Endothelial cell of umbilical vein (primary cell): ENCODE data around the gene RBM28. TPM values are rescaled to one million over a fixed set of nuclear protein-coding genes. Genes with fewer than 3 reads are reported as not detected.

ENCODE experiments used
- BruUV-seq: library from RNA; stranded (reverse); fragments of 400-500 nt; replicated peaks from 2 replicates; lab custom pipeline; 2021; lab: Mats Ljungman, UMichigan
- CTCF ChIA-PET: fragments of 300-600, 350-600 bp; sonication (Branson Sonifier 250); formaldehyde crosslinking; loops from one replicate; lab custom pipeline; 2021; ENCODE audit warnings: antibody characterized with exemption, inconsistent platforms; lab: Charles Lee
- POLR2A ChIA-PET: fragments of 300-600, 350-600 bp; sonication (Branson Sonifier 250); formaldehyde crosslinking; loops from one replicate; lab custom pipeline; 2021; ENCODE audit warnings: antibody characterized with exemption, inconsistent platforms; lab: Charles Lee
- DNase-seq: peaks from one replicate; pipeline ENCODE4 v3.0.0-alpha.2; 2011; ENCODE audit warnings: low read depth, low spot score
- FAIRE-seq: peaks from 2 replicates; lab custom pipeline; 2011; peaks lifted over from hg19 to GRCh38; lab: Jason Lieb, UNC
- H2AFZ ChIP-seq: 2 replicates; pipeline ENCODE4 v1.6.0; 2012; ENCODE audit warnings: low read depth, low read length, control low read depth, inconsistent platforms
- H3K27ac ChIP-seq: 2 replicates; pipeline ENCODE4 v1.5.1; 2011; ENCODE audit warnings: low read depth, mild to moderate bottlenecking, control low read depth, low read length, moderate library complexity; ENCODE audit not compliant: insufficient read depth
- H3K27me3 ChIP-seq, 2 experiments: 2 replicates each; pipeline versions ENCODE4 v1.6.0 to v1.6.1; 2011; ENCODE audit warnings: low read length in 2 of 2, mixed read lengths in 1 of 2; ENCODE audit not compliant: control insufficient read depth in 2 of 2, insufficient read depth in 2 of 2
- H3K36me3 ChIP-seq, 2 experiments: 2 replicates in 1 of 2; 3 replicates in 1 of 2; pipeline ENCODE4 v1.5.1; 2011; ENCODE audit warnings: low read length in 2 of 2, mild to moderate bottlenecking in 1 of 2, moderate library complexity in 1 of 2; ENCODE audit not compliant: control insufficient read depth in 2 of 2, insufficient read depth in 2 of 2; ENCODE audit errors: extremely low read depth in 1 of 2
- H3K4me1 ChIP-seq: 3 replicates; pipeline ENCODE4 v1.5.1; 2011; ENCODE audit warnings: mild to moderate bottlenecking, low read length; ENCODE audit not compliant: control insufficient read depth, insufficient read depth; ENCODE audit errors: extremely low read depth
- H3K4me2 ChIP-seq: 2 replicates; pipeline ENCODE4 v1.6.1; 2011; ENCODE audit warnings: low read length, control low read depth, mixed read lengths; ENCODE audit not compliant: insufficient read depth
- H3K4me3 ChIP-seq, 3 experiments: fragments of 200-600 bp in 1 of 3; sonication (generic), shearing (Covaris generic) in 1 of 3; replicated peaks in 1 of 3; 2 replicates each; pipeline ENCODE4 v1.5.1; 2011 to 2016; ENCODE audit warnings: control low read depth in 3 of 3, low read length in 3 of 3, mild to moderate bottlenecking in 2 of 3, inconsistent platforms in 1 of 3, low read depth in 1 of 3, moderate library complexity in 1 of 3; ENCODE audit not compliant: insufficient read depth in 1 of 3
- H3K79me2 ChIP-seq: 2 replicates; pipeline ENCODE4 v1.6.0; 2012; ENCODE audit warnings: low read length, inconsistent platforms; ENCODE audit not compliant: control insufficient read depth, insufficient read depth
- H3K9ac ChIP-seq: replicated peaks from 2 replicates; pipeline ENCODE3; 2011; ENCODE audit warnings: low read length, control low read depth; ENCODE audit not compliant: insufficient read depth; ENCODE audit errors: extremely low read depth
- H3K9me1 ChIP-seq: replicated peaks from 3 replicates; pipeline ENCODE4 v1.6.0; 2011; ENCODE audit warnings: mild to moderate bottlenecking, low read length; ENCODE audit not compliant: control insufficient read depth, insufficient read depth; ENCODE audit errors: extremely low read depth
- H3K9me3 ChIP-seq: replicated peaks from 2 replicates; pipeline ENCODE4 v1.5.1; 2012; ENCODE audit warnings: low read length, inconsistent platforms; ENCODE audit not compliant: control insufficient read depth, insufficient read depth
- H4K20me1 ChIP-seq: replicated peaks from 2 replicates; pipeline ENCODE3; 2011; ENCODE audit warnings: mild to moderate bottlenecking, low read length; ENCODE audit not compliant: control insufficient read depth, insufficient read depth; ENCODE audit errors: extremely low read depth
- EZH2 ChIP-seq: IDR thresholded peaks from 2 replicates; pipeline ENCODE4 v1.6.1; 2012; ENCODE audit warnings: borderline replicate concordance, low read depth, mild to moderate bottlenecking, moderate library complexity, low read length, inconsistent platforms; ENCODE audit not compliant: severe bottlenecking
- FOS ChIP-seq: IDR thresholded peaks from 2 replicates; pipeline ENCODE4 v1.6.1; 2011; ENCODE audit warnings: mild to moderate bottlenecking, low read length, moderate library complexity, borderline replicate concordance; ENCODE audit not compliant: insufficient read depth
- GATA2 ChIP-seq: IDR thresholded peaks from 2 replicates; pipeline ENCODE4 v1.7.0; 2011; ENCODE audit warnings: low read depth, mild to moderate bottlenecking, moderate library complexity, mixed read lengths, low read length; ENCODE audit not compliant: insufficient read length, insufficient read depth
- JUN ChIP-seq: IDR thresholded peaks from 2 replicates; pipeline ENCODE4 v1.6.1; 2011; ENCODE audit warnings: borderline replicate concordance, low read depth; ENCODE audit not compliant: insufficient read length, insufficient read depth
- MYC ChIP-seq: IDR thresholded peaks from one replicate; pipeline ENCODE4 v1.6.1; 2011; ENCODE audit warnings: mild to moderate bottlenecking, low read depth, low read length
- POLR2A ChIP-seq: IDR thresholded peaks from 2 replicates; pipeline ENCODE4 v1.6.1; 2012; ENCODE audit warnings: low read depth, mild to moderate bottlenecking, control low read depth, low read length
- POLR2AphosphoS5 ChIP-seq: IDR thresholded peaks from 2 replicates; pipeline ENCODE4 v1.6.1; 2012; ENCODE audit warnings: low read depth, mild to moderate bottlenecking, control low read depth, low read length, moderate library complexity; ENCODE audit not compliant: insufficient read depth
- dilution Hi-C: fragments of 300-500 bp; cut with MboI; formaldehyde crosslinking; loops from one replicate; pipeline ENCODE4 v1.15.0; 2019; ENCODE audit warnings: low sequenced_read_pairs; ENCODE audit not compliant: extremely low pct_ligation_motif_present
- intact Hi-C: fragments of 100-400 bp; cut with micrococcal nuclease; formaldehyde crosslinking; loops from one replicate; pipeline ENCODE4 v1.10.0; 2022
- polyA plus RNA-seq, 4 experiments: library from polyadenylated mRNA; depleted of rRNA in 3 of 4; stranded (reverse) in 3 of 4; unstranded in 1 of 4; fragments of >200 nt; gene quantifications; 2 replicates each; pipeline versions ENCODE4 v1.2.1 to v1.2.3, GENCODE V29; 2011 to 2012; ENCODE audit warnings: missing spikeins in 1 of 4
- total RNA-seq: library from RNA; stranded (reverse); gene quantifications from 2 replicates; pipeline ENCODE4 v1.2.3, GENCODE V29; 2021
- TF ChIP-seq, protein P1 (sequence below): IDR thresholded peaks from 2 replicates; pipeline ENCODE4 v1.6.1; 2011; ENCODE audit not compliant: insufficient read depth, insufficient read length
- TF ChIP-seq, protein P2 (sequence below), 2 donors: IDR thresholded peaks; 1 replicate in 1 of 2; 2 replicates in 1 of 2; pipeline ENCODE4 v1.5.1; 2011; ENCODE audit warnings: low read length in 2 of 2, mild to moderate bottlenecking in 2 of 2, moderate library complexity in 2 of 2, control low read depth in 1 of 2, inconsistent platforms in 1 of 2, low read depth in 1 of 2; ENCODE audit not compliant: insufficient read depth in 1 of 2; ENCODE audit errors: extremely low read depth in 1 of 2

RBM28 gene
- total and polyA plus RNA-seq, 2 donors (not counting 3 experiments of a cell fraction or from before 2014, with no cell fraction given) = 11.6 to 58.7 TPM

GRCh38 chr7:128265906-128266300 is 77.8 kb downstream of the RBM28 start:
- Histone ChIP-seq H4K20me1 (no peaks in the 10 kb centered on the region), H3K4me1 (no peaks in the 10 kb centered on the region), H2AFZ (no peak overlapping the region), H3K27ac (no peak overlapping the region), H3K4me2 (no peak overlapping the region), H3K36me3 (no peaks in the 10 kb centered on the region), H3K9me1 (no peaks in the 10 kb centered on the region), H3K9me3 (no peaks in the 10 kb centered on the region), H3K4me3 (no peak overlapping the region), H3K9ac (no peak overlapping the region), H3K27me3 (peaks cover 30 to 49% of the 10 kb centered on the region in 2 experiments), H3K79me2 (no peaks in the 10 kb centered on the region)
- dilution Hi-C loops = no loop called here
- FAIRE-seq (no peak), DNase-seq (no peak)
- no TSS peak for BruUV-seq
- ChIA-PET CTCF (no interaction called here), POLR2A (no interaction called here)
- TF ChIP-seq JUN (no peak), EZH2 (no peak), GATA2 (no peak), MYC (no peak), FOS (no peak), POLR2A (no peak), POLR2AphosphoS5 (no peak)
- TF ChIP-seq, protein P1, sequence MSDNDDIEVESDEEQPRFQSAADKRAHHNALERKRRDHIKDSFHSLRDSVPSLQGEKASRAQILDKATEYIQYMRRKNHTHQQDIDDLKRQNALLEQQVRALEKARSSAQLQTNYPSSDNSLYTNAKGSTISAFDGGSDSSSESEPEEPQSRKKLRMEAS = no peak
- TF ChIP-seq, protein P2, sequence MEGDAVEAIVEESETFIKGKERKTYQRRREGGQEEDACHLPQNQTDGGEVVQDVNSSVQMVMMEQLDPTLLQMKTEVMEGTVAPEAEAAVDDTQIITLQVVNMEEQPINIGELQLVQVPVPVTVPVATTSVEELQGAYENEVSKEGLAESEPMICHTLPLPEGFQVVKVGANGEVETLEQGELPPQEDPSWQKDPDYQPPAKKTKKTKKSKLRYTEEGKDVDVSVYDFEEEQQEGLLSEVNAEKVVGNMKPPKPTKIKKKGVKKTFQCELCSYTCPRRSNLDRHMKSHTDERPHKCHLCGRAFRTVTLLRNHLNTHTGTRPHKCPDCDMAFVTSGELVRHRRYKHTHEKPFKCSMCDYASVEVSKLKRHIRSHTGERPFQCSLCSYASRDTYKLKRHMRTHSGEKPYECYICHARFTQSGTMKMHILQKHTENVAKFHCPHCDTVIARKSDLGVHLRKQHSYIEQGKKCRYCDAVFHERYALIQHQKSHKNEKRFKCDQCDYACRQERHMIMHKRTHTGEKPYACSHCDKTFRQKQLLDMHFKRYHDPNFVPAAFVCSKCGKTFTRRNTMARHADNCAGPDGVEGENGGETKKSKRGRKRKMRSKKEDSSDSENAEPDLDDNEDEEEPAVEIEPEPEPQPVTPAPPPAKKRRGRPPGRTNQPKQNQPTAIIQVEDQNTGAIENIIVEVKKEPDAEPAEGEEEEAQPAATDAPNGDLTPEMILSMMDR (IDR thresholded peaks at IDR 0.05; ENCODE audit: extremely low read depth in 1 of 2, insufficient read depth in 1 of 2, low read depth in 1 of 2, low read length in 2 of 2) = no peak
- intact Hi-C loops = no loop called here
